GM06990 (cell line): ENCODE results near the gene NKAIN2.

Source experiments
- DNase-seq: peaks from one replicate; pipeline ENCODE4 v3.0.0-alpha.2; 2011; ENCODE audit not compliant: insufficient read length; ENCODE audit errors: extremely low read depth
- H3K27me3 ChIP-seq: replicated peaks from 2 replicates; pipeline ENCODE4 v1.6.0; 2011; ENCODE audit warnings: low read length; ENCODE audit not compliant: control insufficient read depth, insufficient read depth
- H3K36me3 ChIP-seq: 2 replicates; pipeline ENCODE4 v1.5.1; 2011; ENCODE audit warnings: low read length; ENCODE audit not compliant: control insufficient read depth, insufficient read depth
- H3K4me3 ChIP-seq: replicated peaks from 2 replicates; pipeline ENCODE4 v1.5.1; 2011; ENCODE audit warnings: low read depth, mild to moderate bottlenecking, control low read depth, low read length
- CTCF ChIP-seq: IDR thresholded peaks from 2 replicates; pipeline ENCODE4 v1.5.1; 2011; ENCODE audit warnings: low read length, control low read depth, mild to moderate bottlenecking, inconsistent platforms; ENCODE audit not compliant: insufficient read depth, poor library complexity, severe bottlenecking

Gene NKAIN2

GRCh38 chr6:124470803-124471202 is 667.1 kb downstream of the NKAIN2 start:
- H3K4me3 ChIP-seq, result no peak overlapping the region
- no peaks in the 10 kb centered on the region for H3K36me3 ChIP-seq
- no peaks in the 10 kb centered on the region for H3K27me3 ChIP-seq
- TF ChIP-seq CTCF, result no peak
- DNase-seq, result no peak

GRCh38 chr6:124475176-124475575 is 671.5 kb downstream of the NKAIN2 start:
- Histone ChIP-seq H3K27me3 (no peaks in the 10 kb centered on the region), H3K36me3 (no peaks in the 10 kb centered on the region), H3K4me3 (no peak overlapping the region)
- TF ChIP-seq CTCF, result no peak
- DNase-seq, result no peak

- no peaks in the 10 kb centered on the region for H3K36me3 ChIP-seq
- DNase-seq, result no peak
- TF ChIP-seq CTCF, result no peak
- no peaks in the 10 kb centered on the region for H3K27me3 ChIP-seq
- no peak overlapping the region for H3K4me3 ChIP-seq
Observed at GRCh38 chr6:124478906-124479305, 675.2 kb downstream of the NKAIN2 start.

- no peak for DNase-seq
- Histone ChIP-seq H3K27me3 (no peaks in the 10 kb centered on the region), H3K36me3 (no peaks in the 10 kb centered on the region), H3K4me3 (no peak overlapping the region)
- TF ChIP-seq CTCF, result no peak
Observed at GRCh38 chr6:124479991-124480430, 676.3 kb downstream of the NKAIN2 start.

- Histone ChIP-seq H3K4me3 (no peak overlapping the region), H3K27me3 (no peaks in the 10 kb centered on the region), H3K36me3 (no peaks in the 10 kb centered on the region)
- no peak for DNase-seq
- no peak for TF ChIP-seq CTCF
Observed at GRCh38 chr6:124482071-124482491, 678.4 kb downstream of the NKAIN2 start.
